Activated T-cell treated with anti-CD3 and anti-CD28 coated beads, Interleukin-2, amount 50 U/mL, for 72 hours (primary cell): Measurements from ENCODE around the gene TCTN1. TPM values are rescaled to one million over a fixed set of nuclear protein-coding genes. Genes with fewer than 3 reads are reported as not detected.
A peak's percentile ranks its signal among the peaks of the same experiment; 100 is the strongest.
"Not testable (repeated sequence)": the region's sequence is repeated elsewhere in the genome, so short reads cannot be mapped to it uniquely, and the experiment has no call there.

ENCODE experiments used
- ATAC-seq, 2 donors: fragments of 150-1000 bp; cut with Tn5 transposase; replicated peaks in 1 of 2; 2 replicates each; pipeline ENCODE4 v1.10.0; 2021; ENCODE audit warnings: moderate library complexity in 2 of 2, mild to moderate bottlenecking in 1 of 2
- DNase-seq, 2 donors: peaks; one replicate each; pipeline ENCODE4 v3.0.0; 2021 to 2022; ENCODE audit warnings: mixed read lengths in 1 of 2
- H3K27ac Mint-ChIP-seq: one replicate; pipeline ENCODE4 v1.8.0; 2022; ENCODE audit warnings: mild to moderate bottlenecking, moderate library complexity, mixed read lengths
- H3K27me3 Mint-ChIP-seq: one replicate; pipeline ENCODE4 v1.8.0; 2022; ENCODE audit warnings: low read depth, mixed read lengths
- H3K36me3 Mint-ChIP-seq, 2 donors: one replicate each; pipeline ENCODE4 v1.8.0; 2022; ENCODE audit warnings: mixed read lengths in 2 of 2, mild to moderate bottlenecking in 1 of 2; ENCODE audit not compliant: insufficient read depth in 2 of 2
- H3K4me1 Mint-ChIP-seq: one replicate; pipeline ENCODE4 v1.8.0; 2022; ENCODE audit warnings: low read depth, mixed read lengths
- H3K4me3 Mint-ChIP-seq, 2 donors: one replicate each; pipeline ENCODE4 v1.8.0; 2022; ENCODE audit warnings: mild to moderate bottlenecking in 2 of 2, mixed read lengths in 2 of 2, moderate library complexity in 2 of 2
- H3K9me3 Mint-ChIP-seq, 2 donors: one replicate each; pipeline ENCODE4 v1.8.0; 2022; ENCODE audit warnings: mixed read lengths in 2 of 2
- total RNA-seq, 2 donors: library from RNA; stranded (reverse); gene quantifications; one replicate each; pipeline ENCODE4 v1.2.3, GENCODE V29; 2022

Gene TCTN1
- total RNA-seq: 1 to 10 TPM; 9.7 to 10.0 TPM

DNA sequence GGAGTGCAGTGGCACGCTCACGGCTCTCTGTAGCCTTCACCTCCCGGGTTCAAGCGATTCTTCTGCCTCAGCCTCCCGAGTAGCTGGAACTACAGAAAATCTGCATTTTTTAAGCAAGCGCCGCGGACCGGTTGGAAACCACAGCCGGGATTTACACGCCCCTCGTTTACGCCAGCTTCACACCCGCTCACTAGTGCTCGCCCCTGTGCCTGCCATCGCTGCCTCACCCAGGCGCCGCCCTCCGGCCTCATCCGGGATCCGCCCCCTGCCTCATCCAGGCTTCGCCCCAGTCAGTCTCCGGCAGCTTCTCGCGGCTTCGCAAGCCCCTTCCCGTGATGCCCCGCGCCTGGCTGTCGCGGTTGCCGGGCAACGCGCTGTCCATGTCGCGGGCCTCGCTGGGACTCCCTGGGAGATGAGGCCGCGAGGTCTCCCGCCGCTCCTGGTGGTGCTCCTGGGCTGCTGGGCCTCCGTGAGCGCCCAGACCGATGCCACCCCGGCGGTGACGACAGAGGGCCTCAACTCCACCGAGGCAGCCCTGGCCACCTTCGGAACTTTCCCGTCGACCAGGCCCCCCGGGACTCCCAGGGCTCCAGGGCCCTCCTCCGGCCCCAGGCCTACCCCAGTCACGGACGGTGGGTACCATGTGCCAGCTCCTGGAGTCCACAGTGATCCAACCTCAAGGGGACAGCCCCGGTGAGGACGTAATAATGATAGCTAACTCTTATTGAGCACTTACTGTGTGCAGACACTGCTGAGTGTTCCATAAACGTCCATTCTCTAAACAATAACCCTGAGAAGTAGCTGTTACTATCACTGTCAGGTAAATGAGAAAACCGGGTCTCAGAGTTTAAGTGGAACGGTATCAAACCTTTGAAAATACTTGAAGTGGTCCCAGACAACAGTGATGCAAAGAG, at the start of gene TCTN1:
Gene TCTN1 (plus strand): TSS at position 359 of the 914 bp plus-strand sequence. CDS start 54 bp downstream, at position 413.
- Mint-ChIP-seq H3K4me3 (peak within 1 kb of the TSS; percentile 85 to 90), H3K9me3 (no peaks in the 10 kb centered on the region), H3K4me1 (peaks cover 29% of the 10 kb centered on the region), H3K27me3 (no peaks in the 10 kb centered on the region), H3K36me3 (no peaks in the 10 kb centered on the region), H3K27ac (peak within 1 kb of the TSS; percentile 63)
- DNase-seq (peak; percentile 98 to 99), ATAC-seq (peak; percentile 99)

DNA sequence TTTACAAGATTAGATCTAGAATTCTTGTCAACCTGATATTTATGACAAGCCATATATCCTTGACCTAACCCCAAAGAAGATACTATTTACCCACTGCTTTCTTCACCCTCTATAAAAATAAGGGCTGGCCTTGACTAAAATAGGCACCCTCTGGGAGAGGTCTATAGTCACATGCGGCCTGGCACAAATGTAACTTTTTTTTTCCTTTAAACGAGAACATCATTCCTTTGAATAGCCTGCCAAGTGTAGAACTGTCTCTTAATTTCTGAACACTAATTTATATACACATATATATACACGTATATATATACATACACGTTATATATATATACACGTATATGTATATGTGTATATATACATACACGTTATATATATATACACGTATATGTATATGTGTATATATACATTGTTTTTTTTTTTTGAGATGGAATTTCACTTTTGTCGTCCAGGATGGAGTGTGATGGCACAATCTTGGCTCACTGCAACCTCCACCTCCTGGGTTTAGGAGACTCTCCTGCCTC, 49.4 kb upstream of the TCTN1 start:
- ATAC-seq (no peak), DNase-seq (no peak)
- Mint-ChIP-seq H3K27ac (peak overlapping the region; percentile 100), H3K9me3 (no peaks in the 10 kb centered on the region), H3K4me1 (peaks cover 86% of the 10 kb centered on the region), H3K27me3 (no peaks in the 10 kb centered on the region), H3K36me3 (peaks cover 0 to 5% of the 10 kb centered on the region in 2 donors), H3K4me3 (peak overlapping the region in 1 of 2 donors; percentile 42)

GRCh38 chr12:110565894-110566871, 47.7 kb upstream of the TCTN1 start:
- Mint-ChIP-seq H3K36me3 (peaks cover 6 to 11% of the 10 kb centered on the region in 2 donors), H3K27me3 (no peaks in the 10 kb centered on the region), H3K4me1 (peaks cover 78% of the 10 kb centered on the region), H3K9me3 (peaks cover 3% of the 10 kb centered on the region in 2 donors), H3K4me3 (peak overlapping the region in 1 of 2 donors; percentile 3), H3K27ac (peak overlapping the region; percentile 58)
- no peak for DNase-seq
- ATAC-seq: no peak

DNA sequence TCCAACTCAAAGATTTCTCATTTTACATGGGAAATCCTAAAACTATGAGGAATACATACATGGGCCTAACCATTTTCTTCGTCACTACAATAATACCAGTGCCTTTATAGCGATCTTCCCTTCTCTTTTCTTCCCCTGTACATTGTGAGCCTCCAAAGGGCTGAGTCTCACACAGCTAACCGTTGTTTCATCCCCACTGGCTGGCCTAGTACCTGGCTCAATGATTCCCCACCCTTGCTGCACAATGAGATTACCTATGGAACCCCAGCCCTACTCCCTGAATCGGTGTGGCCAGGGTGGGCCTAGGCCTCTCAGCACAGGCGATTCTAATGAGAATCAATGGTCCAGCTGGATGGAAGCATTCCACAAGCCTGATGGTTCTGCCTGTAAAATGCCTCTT, 46.9 kb upstream of the TCTN1 start:
- peak overlapping the region; percentile 1 for H3K27ac Mint-ChIP-seq
- peaks cover 70% of the 10 kb centered on the region for H3K4me1 Mint-ChIP-seq
- ATAC-seq (no peak), DNase-seq (no peak)
- peaks cover 9 to 15% of the 10 kb centered on the region in 2 donors for H3K36me3 Mint-ChIP-seq
- peaks cover 4 to 5% of the 10 kb centered on the region in 2 donors for H3K9me3 Mint-ChIP-seq
- H3K4me3 Mint-ChIP-seq: no peak overlapping the region
- H3K27me3 Mint-ChIP-seq: no peaks in the 10 kb centered on the region

GRCh38 chr12:110568752-110569151, 45.2 kb upstream of the TCTN1 start:
- H3K9me3 Mint-ChIP-seq: peaks cover 4 to 5% of the 10 kb centered on the region in 2 donors
- H3K4me1 Mint-ChIP-seq: peaks cover 58% of the 10 kb centered on the region
- ATAC-seq (no peak), DNase-seq (no peak)
- H3K27ac Mint-ChIP-seq: peak overlapping the region; percentile 38
- peaks cover 9 to 21% of the 10 kb centered on the region in 2 donors for H3K36me3 Mint-ChIP-seq
- no peaks in the 10 kb centered on the region for H3K27me3 Mint-ChIP-seq
- H3K4me3 Mint-ChIP-seq: no peak overlapping the region

GRCh38 chr12:110569838-110570237, 44.1 kb upstream of the TCTN1 start:
- DNase-seq, ATAC-seq, H3K9me3 Mint-ChIP-seq, H3K27me3 Mint-ChIP-seq: not testable (repeated sequence)
- Mint-ChIP-seq H3K36me3 (peaks cover 9 to 21% of the 10 kb centered on the region in 2 donors), H3K4me3 (peak overlapping the region in 1 of 2 donors; percentile 50), H3K27ac (peak overlapping the region; percentile 89), H3K4me1 (peaks cover 57% of the 10 kb centered on the region)

GRCh38 chr12:110570798-110571197, 43.1 kb upstream of the TCTN1 start:
- not testable (repeated sequence) for H3K27me3 Mint-ChIP-seq, DNase-seq, ATAC-seq, H3K4me3 Mint-ChIP-seq, H3K9me3 Mint-ChIP-seq, H3K27ac Mint-ChIP-seq
- peaks cover 9 to 21% of the 10 kb centered on the region in 2 donors for H3K36me3 Mint-ChIP-seq
- H3K4me1 Mint-ChIP-seq: peaks cover 58% of the 10 kb centered on the region

DNA sequence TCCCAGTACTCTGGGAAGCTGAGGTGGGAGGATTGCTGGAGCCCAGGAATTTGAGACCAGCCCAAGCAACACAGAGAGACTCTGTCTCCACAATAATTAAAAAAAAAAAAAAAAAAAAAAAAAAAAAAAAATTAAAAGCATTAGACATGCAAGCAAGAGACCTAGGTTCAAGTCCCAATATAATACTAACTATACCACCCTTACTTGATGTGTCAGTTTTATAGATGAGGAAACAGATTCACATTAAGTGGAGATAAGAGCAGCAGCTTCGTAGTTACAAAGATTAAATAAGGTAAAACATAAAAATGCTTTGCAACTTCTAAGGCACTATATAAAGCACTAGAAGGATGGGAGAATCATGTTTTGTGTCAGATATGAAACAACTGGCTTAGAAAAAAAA, 39.9 kb upstream of the TCTN1 start:
- Mint-ChIP-seq H3K36me3 (peaks cover 9 to 21% of the 10 kb centered on the region in 2 donors), H3K27me3 (no peaks in the 10 kb centered on the region), H3K9me3 (peaks cover 4 to 5% of the 10 kb centered on the region in 2 donors), H3K4me1 (peaks cover 60% of the 10 kb centered on the region), H3K4me3 (peak overlapping the region in 1 of 2 donors; percentile 27), H3K27ac (no peak overlapping the region)
- ATAC-seq (no peak), DNase-seq (no peak)

- Mint-ChIP-seq H3K36me3 (peaks cover 10 to 16% of the 10 kb centered on the region in 2 donors), H3K4me1 (peaks cover 62% of the 10 kb centered on the region), H3K4me3 (peak overlapping the region in 1 of 2 donors; percentile 71), H3K27ac (peak overlapping the region; percentile 87)
- H3K9me3 Mint-ChIP-seq, DNase-seq, ATAC-seq, H3K27me3 Mint-ChIP-seq: not testable (repeated sequence)
Observed at GRCh38 chr12:110574717-110575230, 39.2 kb upstream of the TCTN1 start.

GRCh38 chr12:110575326-110575725, 38.6 kb upstream of the TCTN1 start:
- no peak for ATAC-seq
- H3K27me3 Mint-ChIP-seq: no peaks in the 10 kb centered on the region
- peak overlapping the region; percentile 87 for H3K27ac Mint-ChIP-seq
- peak overlapping the region; percentile 58 to 71 for H3K4me3 Mint-ChIP-seq
- no peak for DNase-seq
- H3K4me1 Mint-ChIP-seq: peaks cover 65% of the 10 kb centered on the region
- H3K9me3 Mint-ChIP-seq: peaks cover 4% of the 10 kb centered on the region in 2 donors
- peaks cover 9 to 15% of the 10 kb centered on the region in 2 donors for H3K36me3 Mint-ChIP-seq

DNA sequence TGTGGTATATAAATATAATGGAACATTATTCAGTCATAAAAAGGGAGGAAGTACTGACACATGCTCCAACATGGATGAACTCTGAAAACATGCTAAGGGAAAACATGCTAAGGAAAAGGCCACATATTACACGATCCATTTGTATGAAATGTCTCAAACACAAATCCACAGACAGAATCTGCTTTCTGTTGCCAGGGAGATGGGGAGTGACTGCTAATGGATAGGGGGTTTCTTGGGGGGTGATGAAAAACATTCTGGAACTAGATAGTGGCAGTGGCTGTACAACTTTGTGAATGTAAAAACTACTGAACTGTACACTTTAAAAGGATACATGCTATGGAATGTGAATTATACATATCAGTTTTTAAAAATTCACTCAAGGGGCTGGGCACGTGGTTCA, 37.4 kb upstream of the TCTN1 start:
- no peaks in the 10 kb centered on the region for H3K27me3 Mint-ChIP-seq
- peaks cover 6 to 14% of the 10 kb centered on the region in 2 donors for H3K36me3 Mint-ChIP-seq

More for the DNA sequence above, 37.4 kb upstream of the TCTN1 start:
- Mint-ChIP-seq H3K4me1 (peaks cover 77% of the 10 kb centered on the region), H3K27ac (peak overlapping the region; percentile 94), H3K4me3 (peak overlapping the region; percentile 65 to 96), H3K9me3 (peaks cover 2% of the 10 kb centered on the region in 2 donors)
- DNase-seq (no peak), ATAC-seq (no peak)
